Keratinocyte (primary cell): ENCODE data around the gene ARCN1.

Experiments
- EZH2 ChIP-seq: IDR thresholded peaks from one replicate; pipeline ENCODE4 v1.6.1; 2012; ENCODE audit warnings: inconsistent platforms, mild to moderate bottlenecking, low read length, moderate library complexity
- TF ChIP-seq, protein P1 (sequence below), 3 experiments: IDR thresholded peaks in 1 of 3; conservative IDR thresholded peaks in 1 of 3; optimal IDR thresholded peaks in 1 of 3; 2 replicates in 2 of 3; 3 replicates in 1 of 3; pipeline versions ENCODE3 to v1.5.1; 2011; ENCODE audit warnings: low read length in 3 of 3, mild to moderate bottlenecking in 3 of 3, moderate library complexity in 2 of 3, control low read depth in 1 of 3, inconsistent platforms in 1 of 3; ENCODE audit not compliant: insufficient read depth in 2 of 3; ENCODE audit errors: extremely low read depth in 1 of 3

DNA sequence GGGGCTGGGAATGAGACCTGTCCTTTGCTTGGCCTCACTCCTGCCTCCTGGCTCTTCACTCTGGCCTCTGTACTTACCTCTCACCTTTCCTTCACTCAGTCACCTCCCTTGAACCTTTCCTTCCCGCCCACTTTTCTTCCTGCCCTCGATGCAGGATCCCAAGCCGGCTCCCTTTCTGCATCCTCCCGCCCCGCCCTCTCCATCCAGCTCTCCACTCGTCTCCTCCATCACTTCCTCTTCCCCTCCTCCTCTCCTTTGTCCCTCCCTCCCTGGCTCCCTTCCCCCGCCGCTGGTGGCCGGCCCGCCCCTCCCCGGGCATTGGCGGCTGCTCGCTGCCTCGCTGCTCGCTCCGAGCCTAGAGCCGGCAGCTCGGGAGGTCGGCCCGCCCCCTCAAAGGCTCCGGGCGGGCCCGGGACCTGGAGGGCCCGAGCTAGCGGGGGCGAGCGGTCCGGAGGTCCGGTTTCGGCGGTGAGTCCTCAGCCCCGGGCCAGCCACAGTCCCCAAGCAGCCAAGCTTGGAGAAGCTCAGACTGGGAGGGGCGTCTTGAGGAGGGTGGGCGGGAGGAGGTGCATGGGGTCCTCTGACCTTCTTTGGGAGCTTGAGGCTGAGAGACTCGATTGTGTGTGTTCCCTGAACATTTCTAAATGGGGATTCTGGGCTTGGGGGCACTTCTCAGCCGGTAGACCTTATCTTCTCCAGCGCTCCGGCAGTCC lies 49.0 kb downstream of the ARCN1 start:
- TF ChIP-seq, protein P1, sequence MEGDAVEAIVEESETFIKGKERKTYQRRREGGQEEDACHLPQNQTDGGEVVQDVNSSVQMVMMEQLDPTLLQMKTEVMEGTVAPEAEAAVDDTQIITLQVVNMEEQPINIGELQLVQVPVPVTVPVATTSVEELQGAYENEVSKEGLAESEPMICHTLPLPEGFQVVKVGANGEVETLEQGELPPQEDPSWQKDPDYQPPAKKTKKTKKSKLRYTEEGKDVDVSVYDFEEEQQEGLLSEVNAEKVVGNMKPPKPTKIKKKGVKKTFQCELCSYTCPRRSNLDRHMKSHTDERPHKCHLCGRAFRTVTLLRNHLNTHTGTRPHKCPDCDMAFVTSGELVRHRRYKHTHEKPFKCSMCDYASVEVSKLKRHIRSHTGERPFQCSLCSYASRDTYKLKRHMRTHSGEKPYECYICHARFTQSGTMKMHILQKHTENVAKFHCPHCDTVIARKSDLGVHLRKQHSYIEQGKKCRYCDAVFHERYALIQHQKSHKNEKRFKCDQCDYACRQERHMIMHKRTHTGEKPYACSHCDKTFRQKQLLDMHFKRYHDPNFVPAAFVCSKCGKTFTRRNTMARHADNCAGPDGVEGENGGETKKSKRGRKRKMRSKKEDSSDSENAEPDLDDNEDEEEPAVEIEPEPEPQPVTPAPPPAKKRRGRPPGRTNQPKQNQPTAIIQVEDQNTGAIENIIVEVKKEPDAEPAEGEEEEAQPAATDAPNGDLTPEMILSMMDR (optimal IDR thresholded peaks at IDR 0.05 in 1 of 3, IDR thresholded peaks at IDR 0.05 in 1 of 3, conservative IDR thresholded peaks at IDR 0.05 in 1 of 3; ENCODE audit: extremely low read depth in 1 of 3, insufficient read depth in 2 of 3, low read length in 3 of 3): no peak
- TF ChIP-seq EZH2: no peak
